H1 (cell line): ENCODE results near the gene PLEKHM3. TPM values are rescaled to one million over a fixed set of nuclear protein-coding genes. Genes with fewer than 3 reads are reported as not detected.

Experiments used
- CTCF ChIA-PET: fragments of 300-600 bp; sonication (Branson Sonifier 250); formaldehyde crosslinking; loops from one replicate; lab custom pipeline; 2021; ENCODE audit not compliant: partially characterized antibody; lab: Charles Lee
- POLR2A ChIA-PET: fragments of 300-600 bp; sonication (Branson Sonifier 250); formaldehyde crosslinking; loops from one replicate; lab custom pipeline; 2021; ENCODE audit warnings: inconsistent platforms; ENCODE audit not compliant: partially characterized antibody; lab: Charles Lee
- DNase-seq, 2 experiments: peaks; one replicate each; pipeline versions ENCODE4 v3.0.0 to v3.0.0-alpha.2; 2010 to 2022; ENCODE audit warnings: low spot score in 2 of 2, low read depth in 1 of 2, mixed read lengths in 1 of 2
- FAIRE-seq: peaks from 2 replicates; lab custom pipeline; 2011; peaks lifted over from hg19 to GRCh38; lab: Jason Lieb, UNC
- H2AFZ ChIP-seq: 2 replicates; pipeline ENCODE4 v1.8.1; 2012; ENCODE audit warnings: low read length, inconsistent platforms
- H2AK5ac ChIP-seq: 2 replicates; pipeline ENCODE4 v1.6.1; 2013; ENCODE audit warnings: low read depth, low read length
- H2BK120ac ChIP-seq: replicated peaks from 2 replicates; pipeline ENCODE3; 2013; ENCODE audit warnings: low read depth, low read length, inconsistent platforms
- H2BK12ac ChIP-seq: 2 replicates; pipeline ENCODE4 v1.6.1; 2013; ENCODE audit warnings: low read depth, low read length
- H2BK15ac ChIP-seq: 2 replicates; pipeline ENCODE4 v1.6.1; 2013; ENCODE audit warnings: low read length
- H2BK20ac ChIP-seq: 2 replicates; pipeline ENCODE4 v1.6.1; 2013; ENCODE audit warnings: low read length
- H2BK5ac ChIP-seq: 2 replicates; pipeline ENCODE4 v1.6.1; 2013; ENCODE audit warnings: low read depth, low read length
- H3K14ac ChIP-seq: 2 replicates; pipeline ENCODE4 v1.6.1; 2013; ENCODE audit warnings: inconsistent platforms; ENCODE audit not compliant: insufficient read length
- H3K18ac ChIP-seq: 2 replicates; pipeline ENCODE4 v1.6.1; 2013; ENCODE audit warnings: low read length; ENCODE audit errors: extremely low read depth
- H3K23ac ChIP-seq: 2 replicates; pipeline ENCODE4 v1.6.1; 2013; ENCODE audit warnings: inconsistent platforms; ENCODE audit not compliant: insufficient read length
- H3K23me2 ChIP-seq: 2 replicates; pipeline ENCODE4 v1.6.1; 2013; ENCODE audit warnings: low read depth, low read length
- H3K27ac ChIP-seq: 2 replicates; pipeline ENCODE4 v1.6.1; 2011; ENCODE audit warnings: low read depth, low read length, inconsistent platforms
- H3K27me3 ChIP-seq, 4 experiments: replicated peaks in 1 of 4; 1 replicate in 1 of 4; 2 replicates in 3 of 4; pipeline versions ENCODE4 v1.6.1 to v1.8.1; 2011 to 2013; ENCODE audit warnings: low read length in 3 of 4, mild to moderate bottlenecking in 3 of 4, inconsistent platforms in 2 of 4, mixed read lengths in 2 of 4, moderate library complexity in 1 of 4; ENCODE audit not compliant: control insufficient read depth in 3 of 4, insufficient read depth in 3 of 4; ENCODE audit errors: extremely low read depth in 1 of 4
- H3K36me3 ChIP-seq, 4 experiments: 2 replicates each; pipeline versions ENCODE4 v1.6.1 to v1.8.1; 2011 to 2013; ENCODE audit warnings: mild to moderate bottlenecking in 4 of 4, low read length in 3 of 4, moderate library complexity in 2 of 4, control low read depth in 1 of 4, inconsistent platforms in 1 of 4; ENCODE audit not compliant: insufficient read depth in 4 of 4, control insufficient read depth in 2 of 4
- H3K4ac ChIP-seq: replicated peaks from 2 replicates; pipeline ENCODE3; 2013; ENCODE audit warnings: low read length, low read depth, mixed read lengths, inconsistent platforms; ENCODE audit not compliant: insufficient read length
- H3K4me1 ChIP-seq, 4 experiments: replicated peaks in 1 of 4; 1 replicate in 1 of 4; 2 replicates in 3 of 4; pipeline versions ENCODE4 v1.6.1 to v1.8.1; 2011 to 2013; ENCODE audit warnings: low read length in 3 of 4, inconsistent platforms in 2 of 4, mixed read lengths in 1 of 4; ENCODE audit not compliant: insufficient read depth in 4 of 4, control insufficient read depth in 3 of 4
- H3K4me2 ChIP-seq, 2 experiments: 2 replicates each; pipeline versions ENCODE4 v1.6.1 to v1.8.1; 2011 to 2013; ENCODE audit warnings: low read depth in 2 of 2, low read length in 2 of 2, control low read depth in 1 of 2, inconsistent platforms in 1 of 2, mild to moderate bottlenecking in 1 of 2; ENCODE audit not compliant: insufficient read depth in 1 of 2
- H3K4me3 ChIP-seq, 4 experiments: fragments of 200-600, 300-600 bp in 1 of 4; sonication (generic), shearing (Covaris generic), sonication (Bioruptor Twin) in 1 of 4; 2 replicates each; pipeline versions ENCODE4 v1.5.1 to v1.8.1; 2011 to 2016; ENCODE audit warnings: low read length in 4 of 4, low read depth in 3 of 4, control low read depth in 2 of 4, inconsistent platforms in 2 of 4, mild to moderate bottlenecking in 2 of 4, mixed read lengths in 1 of 4, moderate library complexity in 1 of 4; ENCODE audit not compliant: insufficient read depth in 2 of 4; ENCODE audit errors: extremely low read depth in 1 of 4
- H3K56ac ChIP-seq: replicated peaks from 2 replicates; pipeline ENCODE3; 2013; ENCODE audit warnings: low read depth, mild to moderate bottlenecking, mixed read lengths, low read length, inconsistent platforms; ENCODE audit not compliant: insufficient read length
- H3K79me1 ChIP-seq: 2 replicates; pipeline ENCODE4 v1.6.1; 2013; ENCODE audit warnings: low read depth, low read length, control low read depth
- H3K79me2 ChIP-seq, 2 experiments: 2 replicates each; pipeline versions ENCODE4 v1.6.1 to v1.8.1; 2012 to 2013; ENCODE audit warnings: low read length in 2 of 2, mild to moderate bottlenecking in 2 of 2, inconsistent platforms in 1 of 2; ENCODE audit not compliant: insufficient read depth in 2 of 2, control insufficient read depth in 1 of 2
- H3K9ac ChIP-seq, 4 experiments: replicated peaks in 1 of 4; 1 replicate in 1 of 4; 2 replicates in 3 of 4; pipeline versions ENCODE4 v1.6.1 to v1.8.1; 2011 to 2013; ENCODE audit warnings: low read depth in 3 of 4, low read length in 3 of 4, control low read depth in 2 of 4, mild to moderate bottlenecking in 2 of 4, moderate library complexity in 2 of 4, inconsistent platforms in 1 of 4; ENCODE audit errors: extremely low read depth in 1 of 4
- H3K9me3 ChIP-seq, 2 experiments: 2 replicates each; pipeline versions ENCODE4 v1.6.1 to v1.8.1; 2012 to 2013; ENCODE audit warnings: mild to moderate bottlenecking in 2 of 2, moderate library complexity in 2 of 2, control low read depth in 1 of 2, inconsistent platforms in 1 of 2, low read depth in 1 of 2, low read length in 1 of 2, mixed read lengths in 1 of 2; ENCODE audit not compliant: insufficient read depth in 2 of 2
- H4K20me1 ChIP-seq, 2 experiments: replicated peaks in 1 of 2; 2 replicates each; pipeline versions ENCODE3 to v1.8.1; 2011 to 2013; ENCODE audit warnings: inconsistent platforms in 2 of 2, low read length in 2 of 2, mild to moderate bottlenecking in 1 of 2; ENCODE audit not compliant: insufficient read depth in 2 of 2, control insufficient read depth in 1 of 2
- H4K5ac ChIP-seq: 2 replicates; pipeline ENCODE4 v1.6.1; 2013; ENCODE audit warnings: low read length, low read depth, mixed read lengths, inconsistent platforms; ENCODE audit not compliant: insufficient read length
- H4K8ac ChIP-seq: 2 replicates; pipeline ENCODE4 v1.8.0; 2013; ENCODE audit warnings: mild to moderate bottlenecking, moderate library complexity, low read length, inconsistent platforms; ENCODE audit not compliant: insufficient read depth; ENCODE audit errors: extremely low read depth
- H4K91ac ChIP-seq: replicated peaks from 2 replicates; pipeline ENCODE3; 2013; ENCODE audit warnings: low read length, mixed read lengths, inconsistent platforms; ENCODE audit not compliant: insufficient read length
- KDM4A ChIP-seq: IDR thresholded peaks from one replicate; pipeline ENCODE4 v1.7.1; 2012; ENCODE audit warnings: low read depth, mild to moderate bottlenecking, moderate library complexity, low read length, inconsistent platforms; ENCODE audit not compliant: severe bottlenecking
- SRF ChIP-seq: IDR thresholded peaks from 2 replicates; pipeline ENCODE4 v1.6.1; 2011; ENCODE audit warnings: mild to moderate bottlenecking, low read depth, low read length, moderate library complexity
- WGBS, 2 experiments: shearing (Covaris generic) in 1 of 2; methylation state at CpG; one replicate each; pipeline versions ENCODE4 v1.1.6 to v1.1.7; 2013 to 2015; ENCODE audit warnings: low lambda C conversion rate in 2 of 2, mixed read lengths in 2 of 2, inconsistent platforms in 1 of 2, low coverage in 1 of 2, missing lambda C conversion rate in 1 of 2; ENCODE audit not compliant: insufficient replicate concordance in 2 of 2, insufficient coverage in 1 of 2, insufficient read length in 1 of 2; ENCODE audit errors: extremely low coverage in 1 of 2, missing lambda C conversion rate in 1 of 2; 5-methylcytosine and 5-hydroxymethylcytosine counted together
- polyA plus RNA-seq, 7 experiments: library from polyadenylated mRNA; depleted of rRNA in 3 of 7; stranded (reverse) in 5 of 7; unstranded in 2 of 7; fragments of >200 nt in 5 of 7; fragments of 200-250 nt in 2 of 7; gene quantifications; 1 replicate in 5 of 7; 2 replicates in 1 of 7; 4 replicates in 1 of 7; pipeline versions ENCODE4 v1.2.1 to v1.2.3, GENCODE V29; 2011 to 2013; ENCODE audit warnings: missing spikeins in 2 of 7, mixed read lengths in 2 of 7
- total RNA-seq: library from RNA; stranded (reverse); fragmentation: NEBNext Ultra II Directional; extraction: Animal tissue kit (Norgen Biotek cat#: 25700); gene quantifications from 2 replicates; pipeline ENCODE4 v1.2.1, GENCODE V29; 2021

The PLEKHM3 gene
- total and polyA plus RNA-seq, 2 of the 8 experiments (the other 6 are each of a cell fraction or from before 2014, with no cell fraction given) = 2.3 to 5.8 TPM

DNA sequence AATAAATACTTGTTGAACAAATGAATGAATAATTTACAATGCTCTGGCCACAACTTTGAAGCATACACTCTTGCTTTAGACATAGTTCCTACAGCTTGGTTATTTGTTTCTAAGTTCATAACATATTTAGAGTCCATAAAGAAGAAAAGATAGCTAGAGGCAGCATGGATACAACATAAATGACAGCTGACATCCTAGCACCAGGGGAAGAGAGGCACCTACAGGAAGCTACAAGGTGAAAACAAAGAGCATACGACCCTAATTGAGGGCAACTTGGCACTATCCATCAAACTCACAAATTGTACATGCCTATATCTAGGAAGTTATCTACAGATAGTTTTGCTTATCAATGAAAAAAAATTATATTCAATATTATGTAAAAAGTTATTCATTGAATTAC, 88.9 kb downstream of the PLEKHM3 start:
- Histone ChIP-seq H3K56ac (no peak overlapping the region), H4K5ac (no peak overlapping the region), H3K79me1 (no peaks in the 10 kb centered on the region), H2BK12ac (no peak overlapping the region), H2BK20ac (no peak overlapping the region), H3K4me1 (peaks cover 3 to 18% (median 3%) of the 10 kb centered on the region in 4 experiments; a peak in 4 of 7 replicates), H2AFZ (no peak overlapping the region), H4K8ac (no peak overlapping the region), H3K27me3 (no peaks in the 10 kb centered on the region), H3K23me2 (no peaks in the 10 kb centered on the region), H3K14ac (no peak overlapping the region), H2BK5ac (no peak overlapping the region), H3K79me2 (no peaks in the 10 kb centered on the region), H4K20me1 (no peaks in the 10 kb centered on the region), H3K9ac (no peak overlapping the region), H3K4me2 (no peak overlapping the region), H3K4me3 (no peak overlapping the region), H3K23ac (no peak overlapping the region), H3K9me3 (no peaks in the 10 kb centered on the region), H3K18ac (no peak overlapping the region), H3K4ac (no peak overlapping the region), H2AK5ac (no peak overlapping the region), H2BK15ac (no peak overlapping the region), H4K91ac (no peak overlapping the region), H3K27ac (no peak overlapping the region), H3K36me3 (no peaks in the 10 kb centered on the region), H2BK120ac (no peak overlapping the region)
- FAIRE-seq (no peak), DNase-seq (no peak)
- POLR2A ChIA-PET = interaction anchor here (1.2 kb wide), 1 partner anchor 167 kb away, joined by 3 read pairs; the partner anchor contains the start of gene FZD5
- 78% methylated on average over 1 of the region's 1 CpG; no CpG with 5 or more reads in 1 of the 2 experiments for WGBS, 2 experiments
- TF ChIP-seq KDM4A = no peak
- no peak for TF ChIP-seq SRF
- CTCF ChIA-PET = interaction anchor here (1.0 to 2.8 kb wide), 4 partner anchors 21 to 104 kb away, joined by 3 to 11 read pairs (median 6); no protein-coding TSS in a partner anchor
